ENCODE measurements around the gene HAAO. TPM values are rescaled to one million over a fixed set of nuclear protein-coding genes. Genes with fewer than 3 reads are reported as not detected.

Gene HAAO
- total RNA-seq, 1 experiment from 2014 or later: 6.6 TPM

DNA sequence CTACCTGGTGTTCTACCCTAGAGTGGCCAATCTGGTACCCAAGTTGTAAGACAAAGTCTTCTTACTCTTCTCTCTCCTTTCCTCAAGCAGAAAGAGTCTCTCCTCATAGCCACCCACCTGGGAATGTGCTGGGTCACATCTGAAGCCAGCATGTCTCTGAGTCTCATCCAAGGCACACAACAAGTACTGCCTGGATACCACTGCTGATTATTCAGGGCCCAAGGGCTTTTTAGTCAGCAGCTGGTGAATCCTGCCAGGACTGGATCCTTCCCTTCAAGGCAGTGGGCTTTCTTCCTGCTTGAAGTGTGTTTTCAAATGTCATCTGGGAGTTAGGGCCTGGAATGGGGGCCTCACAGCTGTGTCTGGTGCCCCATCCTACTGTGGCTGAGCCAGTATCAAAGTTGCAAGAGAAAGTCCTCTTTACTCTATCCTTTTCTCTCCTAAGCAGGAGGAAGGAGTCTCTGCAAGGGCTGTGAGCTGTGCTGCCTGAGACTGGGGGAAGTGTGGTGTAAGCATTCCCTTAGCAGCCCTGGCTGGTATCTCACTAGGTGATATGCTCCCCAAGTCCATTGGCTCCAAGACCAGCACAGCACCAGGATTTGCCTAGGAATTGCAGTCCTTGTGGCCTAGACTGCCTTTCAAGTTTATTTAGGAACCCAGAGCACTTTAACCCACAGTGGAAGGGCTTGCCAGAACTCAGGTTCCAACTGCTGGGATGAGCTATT lies 55.6 kb downstream of the HAAO start:
- Histone ChIP-seq H3K9me3 (ENCODE audit: control insufficient read depth, low read depth, low read length) (no peaks in the 10 kb centered on the region), H3K14ac (ENCODE audit: insufficient read depth, low read length) (no peak overlapping the region), H4K91ac (ENCODE audit: insufficient read length, low read depth, low read length) (no peak overlapping the region), H2BK12ac (ENCODE audit: insufficient read length, low read depth, low read length) (no peak overlapping the region), H3K4me2 (ENCODE audit: insufficient read depth, insufficient read length, low read length) (no peak overlapping the region), H2BK20ac (ENCODE audit: low read depth, low read length, poor library complexity, severe bottlenecking) (no peak overlapping the region), H3K79me2 (ENCODE audit: insufficient read depth, low read length) (no peaks in the 10 kb centered on the region), H3K4ac (ENCODE audit: low read depth, low read length) (no peak overlapping the region), H3K56ac (ENCODE audit: insufficient read length, low read depth, low read length) (no peak overlapping the region), H3K23ac (ENCODE audit: insufficient read length, low read depth, low read length) (no peak overlapping the region), H3T11ph (ENCODE audit: low read length) (no peak overlapping the region), H3K27ac (ENCODE audit: insufficient read length, low read depth, low read length) (no peak overlapping the region), H4K8ac (replicated peaks; ENCODE audit: insufficient read length, low read depth, low read length) (no peak overlapping the region), H3K4me1 (ENCODE audit: insufficient read depth, low read length) (no peaks in the 10 kb centered on the region), H2BK120ac (ENCODE audit: low read depth, low read length, poor library complexity, severe bottlenecking) (no peak overlapping the region), H2AFZ (ENCODE audit: low read length) (no peak overlapping the region), H2BK15ac (ENCODE audit: low read depth, low read length) (no peak overlapping the region), H3K27me3 (ENCODE audit: insufficient read depth, low read length) (no peaks in the 10 kb centered on the region), H3K18ac (ENCODE audit: insufficient read length, low read depth, low read length) (no peak overlapping the region), H3K79me1 (ENCODE audit: insufficient read depth, low read depth, low read length, poor library complexity, severe bottlenecking) (no peaks in the 10 kb centered on the region), H3K9ac (ENCODE audit: extremely low read depth, insufficient read length, low read length) (no peak overlapping the region), H3K23me2 (ENCODE audit: insufficient read length, low read depth, low read length, poor library complexity, severe bottlenecking) (no peaks in the 10 kb centered on the region), H2AK5ac (ENCODE audit: insufficient read length, low read length) (no peak overlapping the region), H4K20me1 (ENCODE audit: control insufficient read depth, insufficient read depth, insufficient read length) (no peaks in the 10 kb centered on the region), H2BK5ac (ENCODE audit: insufficient read length, low read length) (no peak overlapping the region), H4K5ac (ENCODE audit: insufficient read length, low read depth, low read length) (no peak overlapping the region)
- Mint-ChIP-seq H3K4me3 (no peak overlapping the region), H3K27ac (peak overlapping the region in 1 of 3 experiments; percentile 62; a peak in 1 of 7 replicates), H3K36me3 (ENCODE audit: insufficient read depth in 1 of 3, low read depth in 3 of 3) (peaks cover 38 to 42% (median 41%) of the 10 kb centered on the region in 3 experiments), H3K4me1 (peaks cover 27 to 29% of the 10 kb centered on the region in 2 experiments), H3K9me3 (peaks cover 0 to 14% of the 10 kb centered on the region in 2 experiments), H3K27me3 (ENCODE audit: low read depth) (no peaks in the 10 kb centered on the region)
- DNase-seq: no peak
- TF ChIP-seq, protein P1, sequence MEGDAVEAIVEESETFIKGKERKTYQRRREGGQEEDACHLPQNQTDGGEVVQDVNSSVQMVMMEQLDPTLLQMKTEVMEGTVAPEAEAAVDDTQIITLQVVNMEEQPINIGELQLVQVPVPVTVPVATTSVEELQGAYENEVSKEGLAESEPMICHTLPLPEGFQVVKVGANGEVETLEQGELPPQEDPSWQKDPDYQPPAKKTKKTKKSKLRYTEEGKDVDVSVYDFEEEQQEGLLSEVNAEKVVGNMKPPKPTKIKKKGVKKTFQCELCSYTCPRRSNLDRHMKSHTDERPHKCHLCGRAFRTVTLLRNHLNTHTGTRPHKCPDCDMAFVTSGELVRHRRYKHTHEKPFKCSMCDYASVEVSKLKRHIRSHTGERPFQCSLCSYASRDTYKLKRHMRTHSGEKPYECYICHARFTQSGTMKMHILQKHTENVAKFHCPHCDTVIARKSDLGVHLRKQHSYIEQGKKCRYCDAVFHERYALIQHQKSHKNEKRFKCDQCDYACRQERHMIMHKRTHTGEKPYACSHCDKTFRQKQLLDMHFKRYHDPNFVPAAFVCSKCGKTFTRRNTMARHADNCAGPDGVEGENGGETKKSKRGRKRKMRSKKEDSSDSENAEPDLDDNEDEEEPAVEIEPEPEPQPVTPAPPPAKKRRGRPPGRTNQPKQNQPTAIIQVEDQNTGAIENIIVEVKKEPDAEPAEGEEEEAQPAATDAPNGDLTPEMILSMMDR (conservative IDR thresholded peaks at IDR 0.05): no peak

Data from H9 (cell line).